Globus pallidus (tissue), 1 donor: ENCODE measurements around the gene POPDC3.
A peak's percentile ranks its signal among the peaks of the same experiment; 100 is the strongest.
"Not testable (repeated sequence)": the region's sequence is repeated elsewhere in the genome, so short reads cannot be mapped to it uniquely, and the experiment has no call there.

ENCODE experiments used
- DNase-seq: peaks from one replicate; pipeline ENCODE4 v3.0.0-alpha.2; 2015; ENCODE audit warnings: low spot score

POPDC3 gene

GRCh38 chr6:105179244-105180065 lies at the start of gene POPDC3:
Gene POPDC3, minus strand, starts transcription at chr6:105180014. Its CDS starts 18,105 bp downstream, at chr6:105161909.
- DNase-seq = peak; percentile 62

- peak; percentile 22 for DNase-seq
Measured at GRCh38 chr6:105227295-105227767, 47.5 kb upstream of the POPDC3 start.

GRCh38 chr6:105226598-105227294 lies 46.9 kb upstream of the POPDC3 start:
- DNase-seq = no peak

GRCh38 chr6:105223242-105223641 lies 43.4 kb upstream of the POPDC3 start:
- DNase-seq = no peak

GRCh38 chr6:105221219-105221618 lies 41.4 kb upstream of the POPDC3 start:
- DNase-seq = not testable (repeated sequence)

- no peak for DNase-seq
Measured at GRCh38 chr6:105220186-105220585, 40.4 kb upstream of the POPDC3 start.

GRCh38 chr6:105219218-105219617 lies 39.4 kb upstream of the POPDC3 start:
- DNase-seq = not testable (repeated sequence)

- no peak for DNase-seq
Measured at GRCh38 chr6:105215506-105215905, 35.7 kb upstream of the POPDC3 start.

- no peak for DNase-seq
Measured at GRCh38 chr6:105214668-105215067, 34.9 kb upstream of the POPDC3 start.

GRCh38 chr6:105213272-105213671 lies 33.5 kb upstream of the POPDC3 start:
- no peak for DNase-seq

- no peak for DNase-seq
Measured at GRCh38 chr6:105212587-105212986, 32.8 kb upstream of the POPDC3 start.

- no peak for DNase-seq
Measured at GRCh38 chr6:105211831-105212230, 32.0 kb upstream of the POPDC3 start.

GRCh38 chr6:105210932-105211531 lies 31.2 kb upstream of the POPDC3 start:
- DNase-seq = no peak

GRCh38 chr6:105209950-105210706 lies 30.3 kb upstream of the POPDC3 start:
- peak; percentile 38 for DNase-seq

GRCh38 chr6:105207524-105208269 lies 27.9 kb upstream of the POPDC3 start:
- DNase-seq = no peak

GRCh38 chr6:105204768-105205167 lies 25.0 kb upstream of the POPDC3 start:
- no peak for DNase-seq

GRCh38 chr6:105204331-105204730 lies 24.5 kb upstream of the POPDC3 start:
- no peak for DNase-seq

- DNase-seq = no peak
Measured at GRCh38 chr6:105202486-105202885, 22.7 kb upstream of the POPDC3 start.

- no peak for DNase-seq
Measured at GRCh38 chr6:105200133-105200730, 20.4 kb upstream of the POPDC3 start.

GRCh38 chr6:105199711-105200110 lies 19.9 kb upstream of the POPDC3 start:
- no peak for DNase-seq

GRCh38 chr6:105196076-105196475 lies 16.3 kb upstream of the POPDC3 start:
- no peak for DNase-seq
